Measurements from ENCODE around the gene STAC2. TPM values are rescaled to one million over a fixed set of nuclear protein-coding genes. Genes with fewer than 3 reads are reported as not detected.
"Not testable (repeated sequence)": the region's sequence is repeated elsewhere in the genome, so short reads cannot be mapped to it uniquely, and the experiment has no call there.

STAC2 gene
- total and polyA plus RNA-seq, 9 donors, result 0.04 to 0.30 (median 0.18) TPM

- WGBS (ENCODE audit: insufficient coverage), result 78% methylated on average over 6 of the region's 10 CpGs
- H3K4me1 ChIP-seq (ENCODE audit: control insufficient read depth, insufficient read depth, low read length), result peaks cover 14% of the 10 kb centered on the region
- no peak overlapping the region for H3K27ac ChIP-seq (ENCODE audit: low read length)
- H3K4me3 ChIP-seq (ENCODE audit: low read length), result no peak overlapping the region
- H3K9me3 ChIP-seq (replicated peaks; ENCODE audit: control insufficient read depth, low read depth, low read length), result no peaks in the 10 kb centered on the region
- H3K36me3 ChIP-seq (ENCODE audit: control insufficient read depth, insufficient read depth, low read length), result peaks cover 42% of the 10 kb centered on the region
- no peak for DNase-seq
- H3K27me3 ChIP-seq (ENCODE audit: control insufficient read depth, insufficient read depth, low read length), result peaks cover 7% of the 10 kb centered on the region
Observed at GRCh38 chr17:39173526-39174274, 52.0 kb downstream of the STAC2 start.

DNA sequence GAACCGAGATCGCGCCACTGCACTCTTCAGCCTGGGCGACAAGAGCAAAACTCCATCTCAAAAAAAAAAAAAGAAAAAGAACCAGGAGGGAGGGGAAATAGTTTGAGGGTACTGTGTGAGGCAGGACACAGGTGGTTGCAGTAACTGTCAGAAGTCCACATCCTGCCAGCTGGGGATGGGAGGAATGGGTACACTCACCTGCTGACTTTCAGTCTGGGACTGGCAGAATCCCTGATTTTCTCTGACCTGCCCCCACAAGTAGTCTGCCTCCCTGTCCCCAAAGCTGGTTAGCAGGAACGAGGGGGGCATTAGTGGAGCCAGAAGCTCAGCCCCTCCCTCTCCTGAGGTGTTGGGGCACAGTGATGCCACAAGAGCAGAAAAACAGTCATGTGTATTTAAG lies 52.7 kb downstream of the STAC2 start:
- Histone ChIP-seq H3K9me3 (replicated peaks; ENCODE audit: control insufficient read depth, low read depth, low read length) (no peaks in the 10 kb centered on the region), H3K4me3 (ENCODE audit: low read length) (no peak overlapping the region), H3K27me3 (ENCODE audit: control insufficient read depth, insufficient read depth, low read length) (peaks cover 8% of the 10 kb centered on the region), H3K27ac (ENCODE audit: low read length) (no peak overlapping the region), H3K4me1 (ENCODE audit: control insufficient read depth, insufficient read depth, low read length) (peaks cover 14% of the 10 kb centered on the region), H3K36me3 (ENCODE audit: control insufficient read depth, insufficient read depth, low read length) (peaks cover 36% of the 10 kb centered on the region)
- WGBS (ENCODE audit: insufficient coverage), result no CpG with 5 or more reads among the region's 5 CpGs
- DNase-seq, result no peak

- peaks cover 14% of the 10 kb centered on the region for H3K27me3 ChIP-seq (ENCODE audit: control insufficient read depth, insufficient read depth, low read length)
- 70% methylated on average over 5 of the region's 5 CpGs for WGBS (ENCODE audit: insufficient coverage)
- peaks cover 24% of the 10 kb centered on the region for H3K36me3 ChIP-seq (ENCODE audit: control insufficient read depth, insufficient read depth, low read length)
- H3K27ac ChIP-seq (ENCODE audit: low read length), result no peak overlapping the region
- no peaks in the 10 kb centered on the region for H3K9me3 ChIP-seq (replicated peaks; ENCODE audit: control insufficient read depth, low read depth, low read length)
- no peak overlapping the region for H3K4me3 ChIP-seq (ENCODE audit: low read length)
- peaks cover 21% of the 10 kb centered on the region for H3K4me1 ChIP-seq (ENCODE audit: control insufficient read depth, insufficient read depth, low read length)
- DNase-seq, result no peak
Observed at GRCh38 chr17:39171933-39172332, 53.8 kb downstream of the STAC2 start.

DNA sequence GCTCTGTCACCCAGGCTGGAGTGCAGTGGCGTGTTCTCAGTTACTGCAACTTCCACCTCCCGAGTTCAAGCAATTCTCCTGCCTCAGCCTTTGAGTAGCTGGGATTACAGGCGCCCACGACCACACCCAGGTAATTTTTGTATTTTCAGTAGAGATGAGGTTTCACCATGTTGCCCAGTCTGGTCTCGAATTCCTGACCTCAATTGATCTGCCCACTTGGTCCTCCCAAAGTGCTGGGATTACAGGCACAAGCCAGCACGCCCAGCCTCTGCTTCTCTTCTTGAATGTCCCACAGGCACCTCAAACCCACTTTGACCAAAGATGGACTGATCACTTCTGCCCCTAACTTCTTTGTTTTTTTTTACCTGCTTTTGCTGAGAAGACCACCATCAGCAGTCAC lies 55.2 kb downstream of the STAC2 start:
- Histone ChIP-seq H3K27me3 (ENCODE audit: control insufficient read depth, insufficient read depth, low read length) (peaks cover 28% of the 10 kb centered on the region), H3K4me3 (ENCODE audit: low read length) (no peak overlapping the region), H3K4me1 (ENCODE audit: control insufficient read depth, insufficient read depth, low read length) (peaks cover 33% of the 10 kb centered on the region), H3K36me3 (ENCODE audit: control insufficient read depth, insufficient read depth, low read length) (peaks cover 11% of the 10 kb centered on the region), H3K27ac (ENCODE audit: low read length) (no peak overlapping the region), H3K9me3 (replicated peaks; ENCODE audit: control insufficient read depth, low read depth, low read length) (no peaks in the 10 kb centered on the region)
- DNase-seq, result no peak
- 75% methylated on average over 2 of the region's 6 CpGs for WGBS (ENCODE audit: insufficient coverage)

DNA sequence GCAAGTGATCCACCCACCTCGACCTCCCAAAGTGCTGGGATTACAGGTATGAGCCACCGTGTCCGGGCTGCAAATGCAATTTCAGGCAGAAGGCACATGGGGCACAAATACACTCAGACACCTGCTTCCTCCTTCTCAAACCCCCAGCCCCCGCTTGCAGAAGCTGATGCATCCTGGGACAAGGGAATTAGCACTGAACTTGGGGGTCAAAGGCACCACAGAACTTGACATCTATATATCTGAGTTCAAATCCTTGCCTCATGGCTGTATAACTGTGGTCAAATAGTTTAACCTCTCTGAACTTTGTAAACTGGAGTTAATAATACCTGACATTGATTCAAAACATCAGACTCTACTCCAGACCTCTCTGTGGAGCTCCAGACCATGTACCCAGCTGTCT lies 55.6 kb downstream of the STAC2 start:
- 66% methylated on average over 4 of the region's 4 CpGs for WGBS (ENCODE audit: insufficient coverage)
- Histone ChIP-seq H3K9me3 (replicated peaks; ENCODE audit: control insufficient read depth, low read depth, low read length) (no peaks in the 10 kb centered on the region), H3K4me3 (ENCODE audit: low read length) (no peak overlapping the region), H3K4me1 (ENCODE audit: control insufficient read depth, insufficient read depth, low read length) (peaks cover 34% of the 10 kb centered on the region), H3K27ac (ENCODE audit: low read length) (no peak overlapping the region), H3K36me3 (ENCODE audit: control insufficient read depth, insufficient read depth, low read length) (peaks cover 6% of the 10 kb centered on the region), H3K27me3 (ENCODE audit: control insufficient read depth, insufficient read depth, low read length) (peaks cover 32% of the 10 kb centered on the region)
- no peak for DNase-seq

- 64% methylated on average over 1 of the region's 3 CpGs for WGBS (ENCODE audit: insufficient coverage)
- H3K4me3 ChIP-seq (ENCODE audit: low read length), result no peak overlapping the region
- no peaks in the 10 kb centered on the region for H3K9me3 ChIP-seq (replicated peaks; ENCODE audit: control insufficient read depth, low read depth, low read length)
- H3K27me3 ChIP-seq (ENCODE audit: control insufficient read depth, insufficient read depth, low read length), result peaks cover 38% of the 10 kb centered on the region
- H3K36me3 ChIP-seq (ENCODE audit: control insufficient read depth, insufficient read depth, low read length), result peaks cover under 1% of the 10 kb centered on the region
- H3K4me1 ChIP-seq (ENCODE audit: control insufficient read depth, insufficient read depth, low read length), result peaks cover 34% of the 10 kb centered on the region
- H3K27ac ChIP-seq (ENCODE audit: low read length), result no peak overlapping the region
- DNase-seq, result no peak
Observed at GRCh38 chr17:39169518-39169917, 56.2 kb downstream of the STAC2 start.

- peaks cover 40% of the 10 kb centered on the region for H3K27me3 ChIP-seq (ENCODE audit: control insufficient read depth, insufficient read depth, low read length)
- 77% methylated on average over 14 of the region's 14 CpGs for WGBS (ENCODE audit: insufficient coverage)
- H3K36me3 ChIP-seq (ENCODE audit: control insufficient read depth, insufficient read depth, low read length), result no peaks in the 10 kb centered on the region
- H3K9me3 ChIP-seq (replicated peaks; ENCODE audit: control insufficient read depth, low read depth, low read length), result no peaks in the 10 kb centered on the region
- no peak overlapping the region for H3K4me3 ChIP-seq (ENCODE audit: low read length)
- peaks cover 31% of the 10 kb centered on the region for H3K4me1 ChIP-seq (ENCODE audit: control insufficient read depth, insufficient read depth, low read length)
- no peak for DNase-seq
- no peak overlapping the region for H3K27ac ChIP-seq (ENCODE audit: low read length)
Observed at GRCh38 chr17:39169101-39169500, 56.6 kb downstream of the STAC2 start.

GRCh38 chr17:39168503-39168902 lies 57.2 kb downstream of the STAC2 start:
- H3K9me3 ChIP-seq (replicated peaks; ENCODE audit: control insufficient read depth, low read depth, low read length); H3K36me3 ChIP-seq (ENCODE audit: control insufficient read depth, insufficient read depth, low read length); DNase-seq; H3K4me3 ChIP-seq (ENCODE audit: low read length); H3K27ac ChIP-seq (ENCODE audit: low read length): not testable (repeated sequence)
- Histone ChIP-seq H3K27me3 (ENCODE audit: control insufficient read depth, insufficient read depth, low read length) (peaks cover 40% of the 10 kb centered on the region), H3K4me1 (ENCODE audit: control insufficient read depth, insufficient read depth, low read length) (peaks cover 31% of the 10 kb centered on the region)
- WGBS (ENCODE audit: insufficient coverage), result 96% methylated on average over 5 of the region's 10 CpGs

GRCh38 chr17:39167476-39167875 lies 58.3 kb downstream of the STAC2 start:
- Histone ChIP-seq H3K27me3 (ENCODE audit: control insufficient read depth, insufficient read depth, low read length) (peaks cover 40% of the 10 kb centered on the region), H3K4me1 (ENCODE audit: control insufficient read depth, insufficient read depth, low read length) (peaks cover 31% of the 10 kb centered on the region), H3K36me3 (ENCODE audit: control insufficient read depth, insufficient read depth, low read length) (no peaks in the 10 kb centered on the region), H3K4me3 (ENCODE audit: low read length) (no peak overlapping the region), H3K9me3 (replicated peaks; ENCODE audit: control insufficient read depth, low read depth, low read length) (no peaks in the 10 kb centered on the region), H3K27ac (ENCODE audit: low read length) (peak overlapping the region; percentile 2)
- peak; percentile 87 for DNase-seq
- no CpG with 5 or more reads among the region's 2 CpGs for WGBS (ENCODE audit: insufficient coverage)

GRCh38 chr17:39166437-39167335 lies 59.1 kb downstream of the STAC2 start:
- Histone ChIP-seq H3K4me1 (ENCODE audit: control insufficient read depth, insufficient read depth, low read length) (peaks cover 31% of the 10 kb centered on the region), H3K27ac (ENCODE audit: low read length) (peak overlapping the region; percentile 2), H3K4me3 (ENCODE audit: low read length) (no peak overlapping the region), H3K9me3 (replicated peaks; ENCODE audit: control insufficient read depth, low read depth, low read length) (no peaks in the 10 kb centered on the region), H3K27me3 (ENCODE audit: control insufficient read depth, insufficient read depth, low read length) (peaks cover 40% of the 10 kb centered on the region), H3K36me3 (ENCODE audit: control insufficient read depth, insufficient read depth, low read length) (no peaks in the 10 kb centered on the region)
- 44% methylated on average over 4 of the region's 7 CpGs for WGBS (ENCODE audit: insufficient coverage)
- no peak for DNase-seq
